ENCODE measurements around the gene URI1.

- TF ChIP-seq CTCF (IDR thresholded peaks at IDR 0.05; ENCODE audit: low read depth, low read length) (no peak), MYC (IDR thresholded peaks at IDR 0.05; ENCODE audit: low read depth, low read length) (no peak)
These were observed 27.9 kb downstream of the URI1 start for GRCh38 chr19:29969891-29970290.
